Astrocyte of the hippocampus (primary cell): ENCODE data around the gene HDAC5.
"Not testable (repeated sequence)": the region's sequence is repeated elsewhere in the genome, so short reads cannot be mapped to it uniquely, and the experiment has no call there.

Source experiments
- DNase-seq: peaks from one replicate; pipeline ENCODE4 v3.0.0; 2011; ENCODE audit warnings: low read depth, low spot score

HDAC5 gene

DNA sequence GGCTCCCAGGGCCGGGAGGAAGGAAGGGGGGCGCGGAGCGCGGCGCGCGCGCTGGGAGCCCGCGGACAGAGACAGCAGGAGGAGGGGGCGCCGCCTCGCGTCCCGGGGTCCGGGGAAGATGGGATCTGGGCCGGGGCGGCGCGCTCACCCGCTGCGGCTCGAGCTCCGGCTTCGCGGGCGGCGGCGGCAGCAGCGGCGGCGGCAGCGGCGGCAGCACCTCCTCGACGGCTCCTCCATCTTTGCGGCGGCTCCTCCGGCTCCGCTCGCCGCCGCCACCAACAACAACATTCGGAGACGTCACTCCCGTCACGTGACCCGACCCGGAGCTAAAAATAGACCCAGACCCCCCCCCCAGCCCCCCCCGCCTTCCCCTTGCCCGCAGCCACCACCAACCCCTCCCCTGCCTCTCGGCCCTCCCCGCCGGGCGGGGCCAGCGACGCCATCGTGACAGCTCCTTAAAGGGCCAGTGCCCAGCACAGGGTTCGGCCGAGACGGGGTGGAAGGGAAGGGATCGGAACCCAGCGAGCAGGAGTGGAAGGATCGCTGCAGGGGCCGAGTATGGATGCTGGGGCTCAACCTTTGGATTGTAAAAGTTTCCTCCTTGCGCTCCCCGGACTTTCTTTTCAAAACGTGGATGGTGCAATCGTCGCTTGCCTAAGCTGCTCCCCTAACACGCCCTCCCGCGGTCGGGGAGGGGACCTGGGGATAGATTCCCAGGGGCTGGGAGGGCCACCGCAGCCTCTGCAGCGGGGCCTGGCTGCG, at the start of gene HDAC5:
HDAC5 (minus strand) TSS at position 286 of the 762 bp plus-strand sequence. CDS start 6,126 bp downstream, outside the sequence.
- peak; percentile 97 for DNase-seq

DNA sequence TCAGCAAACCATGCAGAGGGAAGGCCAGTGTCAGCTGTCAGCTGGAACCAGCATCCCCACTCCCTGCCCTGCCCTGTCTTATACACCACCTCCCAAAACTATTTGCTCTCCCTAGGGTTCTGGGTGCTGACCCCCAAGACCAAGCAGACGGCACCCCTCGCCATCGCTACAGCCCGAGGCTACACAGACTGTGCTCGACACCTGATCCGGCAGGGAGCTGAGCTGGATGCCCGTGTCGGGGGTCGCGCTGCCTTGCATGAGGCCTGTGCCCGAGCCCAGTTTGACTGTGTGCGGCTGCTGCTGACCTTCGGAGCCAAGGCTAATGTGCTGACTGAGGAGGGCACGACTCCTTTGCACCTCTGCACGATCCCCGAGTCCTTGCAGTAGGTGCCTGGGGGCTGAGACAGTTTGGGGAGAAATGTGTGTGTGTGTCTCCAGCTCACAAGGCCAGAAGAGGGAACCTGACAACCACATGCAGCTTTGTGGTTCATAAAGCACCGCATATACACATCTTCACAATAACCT, 48.6 kb upstream of the HDAC5 start:
- DNase-seq, result no peak

DNA sequence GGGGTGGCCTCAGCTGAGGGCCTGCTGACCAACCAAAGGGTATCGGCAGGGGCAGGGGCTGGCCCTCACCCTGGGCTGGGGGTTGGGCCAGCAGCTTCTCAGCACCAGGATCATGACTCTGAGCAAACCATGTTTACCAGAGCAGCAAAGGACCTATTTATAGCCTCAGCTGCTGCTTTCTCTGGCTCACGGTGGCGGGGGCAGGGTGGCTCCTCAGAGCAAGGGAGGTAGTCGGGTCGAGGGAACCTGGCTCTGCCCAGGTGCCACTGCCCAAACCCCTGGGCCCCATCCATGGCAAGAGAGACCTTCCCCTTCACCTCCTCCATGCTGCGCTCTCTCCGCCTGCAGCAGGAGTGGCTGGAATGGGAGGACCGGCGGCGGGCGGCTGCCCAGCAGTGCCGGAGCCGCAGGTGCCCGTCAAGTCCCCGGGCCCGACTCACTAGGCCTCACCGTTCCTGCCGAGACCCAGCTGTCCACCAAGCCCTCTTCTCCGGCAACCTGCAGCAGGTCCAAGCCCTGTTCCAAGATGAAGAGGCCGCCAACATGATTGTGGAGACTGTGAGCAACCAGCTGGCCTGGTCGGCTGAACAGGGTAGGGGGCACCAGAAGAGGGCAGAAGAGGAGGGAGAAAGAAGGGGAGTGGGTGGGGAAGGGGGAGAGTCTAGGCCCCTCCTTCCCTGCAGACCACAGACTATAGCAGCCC, 47.2 kb upstream of the HDAC5 start, which contains the start of gene ASB16:
ASB16 (plus strand) TSS at position 206 of the 703 bp plus-strand sequence; CDS start at position 292, 86 bp downstream.
- DNase-seq, result peak; percentile 59

DNA sequence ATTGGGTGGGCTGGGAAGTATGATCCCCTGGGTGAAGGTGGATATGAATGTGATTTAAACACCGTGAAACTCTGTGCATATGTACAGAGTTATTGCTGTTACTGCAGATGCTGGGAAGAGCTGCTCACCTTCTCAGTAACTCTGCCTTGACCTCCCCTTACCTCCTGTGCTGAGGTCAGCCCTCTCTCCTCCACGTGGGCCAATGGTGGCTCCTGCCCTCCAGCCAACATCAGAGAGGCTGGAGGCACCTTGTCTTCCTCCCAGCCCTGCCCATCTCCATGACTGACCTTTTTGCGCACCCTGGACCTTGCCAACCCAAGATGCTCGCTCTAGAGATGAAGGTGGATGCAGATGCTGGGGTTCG, 46.7 kb upstream of the HDAC5 start:
- DNase-seq, result no peak

DNA sequence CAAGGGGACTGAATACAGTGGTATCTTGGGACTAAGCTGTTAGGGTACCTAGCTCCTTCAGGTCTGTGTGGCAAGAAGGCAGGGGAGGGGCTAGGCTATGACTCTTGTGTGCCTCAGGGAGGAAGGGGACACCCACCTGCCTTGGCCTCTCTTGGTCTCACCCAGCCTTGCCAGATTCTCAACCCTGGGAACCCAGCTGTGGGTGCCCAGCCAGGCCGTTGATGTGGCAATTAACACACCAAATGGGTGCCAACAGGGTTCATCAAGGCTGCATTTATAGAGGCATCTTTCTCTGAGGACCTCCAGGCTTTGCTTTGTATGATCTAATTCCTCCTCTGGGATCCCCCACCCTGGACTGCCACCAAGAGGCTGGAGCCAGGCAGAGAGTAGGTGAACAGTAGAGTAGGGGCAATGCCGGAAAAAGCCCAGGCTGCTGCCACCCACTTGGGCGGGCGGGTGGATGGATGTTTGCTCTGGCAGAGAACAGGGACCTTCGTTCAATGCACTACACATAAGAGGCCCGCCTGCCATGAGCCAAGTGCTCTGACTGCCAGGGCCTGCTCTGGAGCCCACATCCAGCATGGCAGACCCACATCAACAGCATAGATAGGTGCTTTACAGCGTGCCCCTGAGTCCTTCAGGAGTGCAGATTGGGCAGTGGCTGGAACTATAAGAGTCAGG, 43.9 kb upstream of the HDAC5 start:
- DNase-seq, result no peak

DNA sequence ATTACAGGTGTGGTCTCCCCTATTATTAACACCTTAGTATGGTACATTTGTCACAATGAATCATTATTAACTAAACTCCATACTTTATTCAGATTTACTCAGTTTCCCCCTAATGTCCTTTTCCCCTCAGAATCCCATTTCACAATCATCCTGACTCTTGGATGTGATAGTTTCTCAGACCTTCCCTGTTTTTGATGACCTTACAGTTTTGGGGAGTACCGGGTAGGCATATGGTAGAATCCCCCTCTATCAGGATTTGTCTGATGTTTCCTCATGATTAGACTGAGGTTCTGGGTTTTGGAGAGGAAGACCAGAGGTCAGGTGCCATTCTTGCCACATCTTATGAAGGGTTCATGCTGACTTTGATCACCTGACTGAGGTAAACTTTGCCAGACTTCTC, 41.0 kb upstream of the HDAC5 start:
- DNase-seq, result no peak

DNA sequence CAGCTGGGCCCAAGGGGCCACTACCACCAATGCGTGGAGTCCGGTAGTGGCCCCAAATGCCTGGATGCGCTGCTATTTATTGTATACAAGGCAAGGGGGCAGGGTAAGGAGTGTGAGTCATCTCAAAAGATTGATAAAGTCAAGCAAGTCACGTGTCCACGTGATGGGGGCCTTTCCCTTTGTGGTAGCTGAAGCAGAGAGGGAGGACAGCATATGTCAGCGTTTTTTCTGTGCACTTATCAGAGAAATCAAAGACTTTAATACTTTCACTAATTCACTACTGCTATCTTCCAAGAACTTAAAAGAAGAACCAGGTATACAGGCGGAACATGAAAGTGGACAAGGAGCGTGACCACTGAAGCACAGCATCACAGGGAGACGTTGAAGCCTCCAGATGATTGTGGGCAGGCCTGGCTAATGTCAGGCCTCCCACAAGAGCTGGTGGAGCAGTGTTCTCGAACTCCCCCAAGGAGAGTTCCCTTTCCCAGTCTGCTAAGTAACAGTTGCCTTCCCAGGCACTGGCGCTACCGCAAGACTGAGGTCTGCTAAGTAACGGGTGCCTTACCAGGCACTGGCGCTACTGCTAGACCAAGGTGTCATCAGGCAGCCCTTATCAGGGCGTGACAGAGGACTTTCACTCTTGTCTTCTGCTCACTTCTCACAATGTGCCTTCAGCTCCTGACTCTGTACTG, 36.2 kb upstream of the HDAC5 start:
- DNase-seq, result no peak

DNA sequence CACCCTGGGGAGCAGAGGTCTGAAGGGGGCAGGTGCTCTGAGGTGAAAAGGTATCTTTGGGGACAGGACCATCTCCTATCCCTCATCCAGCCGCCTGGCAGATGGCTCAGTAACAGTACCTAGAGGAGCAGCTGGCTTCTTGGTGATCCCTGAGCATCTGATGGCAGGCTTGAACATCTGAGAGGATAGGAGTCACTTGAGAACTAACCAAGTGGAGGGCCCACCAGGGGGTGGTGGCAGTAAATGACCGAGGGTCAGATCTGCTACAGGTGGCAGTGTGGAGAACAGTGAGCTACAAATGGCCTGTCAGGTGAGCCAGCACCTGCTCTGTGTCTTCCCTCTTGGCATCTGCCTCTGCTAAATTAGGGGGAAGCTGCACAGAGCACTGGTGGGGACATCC, 32.0 kb upstream of the HDAC5 start:
- no peak for DNase-seq

DNA sequence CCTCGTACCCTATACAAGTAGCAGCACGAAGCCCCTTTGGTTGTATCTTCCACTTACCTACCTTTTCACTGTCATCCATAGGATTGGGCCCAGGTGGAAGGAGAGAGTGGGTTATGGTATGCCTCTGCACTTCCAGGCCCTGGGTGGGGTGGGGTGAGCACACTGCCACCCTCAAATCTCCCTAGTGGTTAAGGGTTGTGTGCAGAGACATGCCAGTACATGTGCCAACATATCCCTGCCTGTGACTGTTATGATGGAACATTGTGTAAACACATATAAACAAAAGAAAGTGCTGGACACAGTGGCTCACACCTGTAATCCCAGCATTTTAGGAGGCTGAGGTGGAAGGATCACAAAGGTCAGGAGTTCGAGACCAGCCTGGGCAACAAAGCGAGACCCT, 29.4 kb upstream of the HDAC5 start:
- DNase-seq, result no peak

DNA sequence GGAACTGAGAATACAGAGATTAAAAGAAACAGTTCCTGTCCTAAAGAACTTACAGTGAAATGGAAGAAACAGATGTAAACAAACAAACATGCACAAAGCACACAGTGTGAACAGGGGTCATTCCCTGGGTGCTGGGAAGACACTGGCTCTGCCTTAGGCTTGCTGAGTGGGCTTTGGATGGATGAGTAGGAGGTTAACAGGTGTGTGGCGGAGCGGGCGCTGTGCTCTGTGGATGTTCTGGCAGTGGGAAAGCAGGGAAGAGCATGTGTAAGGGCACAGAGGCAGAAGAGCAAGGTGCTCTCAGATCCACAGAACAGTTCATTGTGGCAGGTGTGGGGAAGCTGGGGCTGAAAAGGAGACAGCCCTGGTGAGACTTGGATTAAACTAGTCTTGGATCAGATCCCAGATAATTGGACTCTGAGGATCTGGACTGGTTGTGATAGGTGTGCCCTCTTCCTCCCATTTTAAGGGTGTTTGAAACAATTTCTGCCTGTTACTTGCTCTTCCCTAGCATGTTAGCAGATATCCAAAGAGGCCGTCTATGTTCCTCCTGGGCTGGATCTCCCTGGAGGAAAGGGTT, 26.4 kb upstream of the HDAC5 start:
- no peak for DNase-seq

DNA sequence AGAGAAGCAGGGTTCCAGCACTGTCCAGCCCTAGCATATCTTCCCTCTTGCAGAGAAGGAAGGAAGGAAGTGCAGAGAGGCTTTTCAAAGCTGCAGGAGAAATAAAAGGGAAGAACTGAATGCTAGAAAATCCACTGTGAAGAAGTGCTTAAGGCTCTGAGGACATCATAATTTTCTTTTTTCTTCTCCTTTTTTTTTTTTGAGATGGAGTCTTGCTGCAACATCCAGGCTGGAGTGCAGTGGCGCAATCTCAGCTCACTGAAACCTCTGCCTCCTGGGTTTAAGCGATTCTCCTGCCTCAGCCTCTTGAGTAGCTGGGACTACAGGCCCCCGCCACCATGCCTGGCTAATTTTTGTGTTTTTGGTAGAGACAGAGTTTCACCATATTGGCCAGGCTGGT, 25.6 kb upstream of the HDAC5 start:
- not testable (repeated sequence) for DNase-seq

DNA sequence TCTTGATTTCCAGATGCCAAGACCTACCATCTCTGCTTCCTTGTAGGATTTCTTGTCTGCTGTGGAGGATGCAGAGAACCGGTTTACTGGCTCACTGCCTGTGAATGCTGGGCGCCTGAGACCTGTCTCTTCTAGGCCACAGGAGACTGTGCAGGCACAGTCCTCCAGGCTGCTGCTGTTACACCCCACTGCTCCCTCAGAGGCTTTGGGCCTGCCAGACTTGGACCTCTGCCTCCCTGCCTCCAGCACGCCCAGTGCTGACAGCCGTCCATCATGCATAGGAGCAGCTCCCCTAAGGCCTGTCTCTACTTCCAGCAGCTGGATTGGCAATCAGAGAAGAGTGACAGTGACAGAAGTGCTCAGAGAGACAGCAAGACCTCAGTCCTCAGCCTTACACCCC, 24.4 kb upstream of the HDAC5 start:
- DNase-seq, result no peak

DNA sequence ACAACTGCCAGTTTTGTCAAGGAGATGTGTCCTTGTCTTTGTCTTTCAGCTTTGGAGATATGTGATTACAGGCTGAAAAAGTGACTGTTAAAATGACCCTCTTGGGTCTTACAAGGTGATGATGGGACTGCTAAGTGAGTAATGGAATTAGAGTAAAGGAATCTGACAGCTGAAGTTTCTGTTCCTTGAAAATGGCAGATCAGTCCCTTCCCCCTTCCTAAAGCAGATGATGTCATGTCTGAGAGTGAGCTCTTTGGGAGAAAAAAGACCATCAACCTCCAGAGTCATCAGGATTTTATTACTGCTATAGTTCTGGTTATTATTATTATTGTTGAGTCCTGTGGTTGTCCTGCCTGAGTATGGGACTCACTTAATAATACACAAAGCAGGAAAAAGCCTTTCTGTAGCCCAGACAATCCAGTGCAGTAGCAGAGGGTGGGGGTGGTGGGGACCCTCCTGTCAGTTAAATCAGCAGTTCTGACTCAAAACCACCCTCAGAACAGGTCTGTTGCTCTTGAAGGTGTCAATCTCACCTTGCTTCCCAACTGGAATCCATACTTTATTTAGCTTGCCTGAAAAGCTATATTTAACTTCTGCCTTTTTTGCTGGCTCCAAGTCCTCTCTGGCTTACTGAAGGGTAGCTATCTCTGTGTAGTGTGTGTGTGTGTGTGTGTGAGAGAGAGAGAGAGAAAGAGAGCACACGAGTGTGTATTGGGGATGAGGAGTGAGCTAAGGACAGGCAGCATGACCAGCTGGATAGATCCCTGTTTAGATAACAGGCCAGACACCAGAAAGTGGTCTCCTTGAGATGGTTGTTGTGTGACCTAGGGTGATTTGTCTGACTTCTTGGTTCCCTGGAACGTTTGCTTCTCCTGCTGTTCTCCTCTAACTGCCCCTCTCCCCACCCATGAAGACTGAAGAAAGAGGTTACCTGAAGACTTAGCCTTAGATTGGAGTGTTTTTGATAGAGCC, 23.2 kb upstream of the HDAC5 start:
- DNase-seq, result no peak

DNA sequence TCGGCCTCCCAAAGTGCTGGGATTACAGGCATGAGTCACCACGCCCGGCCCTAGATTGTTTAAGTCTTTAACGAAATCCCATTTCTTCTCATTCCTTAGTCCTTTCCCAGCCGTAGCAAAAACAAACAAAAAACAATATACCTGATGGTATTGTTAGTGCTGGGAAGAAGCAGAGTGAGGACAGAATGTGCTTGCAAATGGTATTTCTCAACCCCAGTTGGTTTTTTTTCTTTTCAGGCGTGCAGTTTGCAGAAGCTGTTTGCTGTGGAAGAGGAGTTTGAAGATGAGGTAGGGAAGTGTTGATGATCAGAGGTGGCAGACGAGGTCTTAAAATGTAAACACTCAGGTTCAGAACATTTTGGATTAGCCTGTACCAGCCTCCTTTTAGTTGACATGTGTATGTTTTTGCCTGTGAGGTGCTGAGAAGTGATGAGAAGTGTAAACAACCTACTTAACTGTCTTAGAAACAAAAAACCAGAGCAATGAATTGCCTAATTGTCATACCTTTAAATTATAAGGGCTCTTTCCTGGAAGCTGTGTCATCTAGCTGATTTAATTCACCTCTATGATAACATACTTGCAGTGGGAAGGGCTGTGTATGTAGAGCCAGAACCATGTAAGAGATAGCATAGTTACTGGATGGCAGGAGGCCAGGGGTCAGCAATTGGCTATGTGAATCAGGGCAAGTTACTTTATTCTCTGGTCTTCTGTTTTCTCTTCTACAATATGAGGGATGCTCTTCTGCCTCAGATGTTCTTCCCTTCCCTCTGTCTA, 21.7 kb upstream of the HDAC5 start:
- DNase-seq, result no peak

DNA sequence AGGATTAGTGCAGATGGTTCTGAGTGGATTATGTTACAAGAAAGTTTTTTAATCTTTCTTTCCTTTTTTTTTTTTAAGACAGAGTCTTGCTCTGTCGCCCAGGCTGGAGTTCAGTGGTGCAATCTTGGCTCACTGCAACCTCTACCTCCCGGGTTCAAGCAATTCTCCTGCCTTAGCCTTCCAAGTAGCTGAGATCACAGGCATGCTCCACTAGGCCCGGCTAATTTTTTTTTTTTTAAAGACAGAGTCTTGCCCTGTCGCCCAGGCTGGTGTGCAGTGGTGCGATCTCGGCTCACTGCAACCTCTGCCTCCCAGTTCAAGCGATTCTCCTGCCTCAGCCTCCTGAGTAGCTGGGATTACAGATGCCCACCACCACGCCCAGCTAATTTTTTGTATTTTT, 20.5 kb upstream of the HDAC5 start:
- not testable (repeated sequence) for DNase-seq

DNA sequence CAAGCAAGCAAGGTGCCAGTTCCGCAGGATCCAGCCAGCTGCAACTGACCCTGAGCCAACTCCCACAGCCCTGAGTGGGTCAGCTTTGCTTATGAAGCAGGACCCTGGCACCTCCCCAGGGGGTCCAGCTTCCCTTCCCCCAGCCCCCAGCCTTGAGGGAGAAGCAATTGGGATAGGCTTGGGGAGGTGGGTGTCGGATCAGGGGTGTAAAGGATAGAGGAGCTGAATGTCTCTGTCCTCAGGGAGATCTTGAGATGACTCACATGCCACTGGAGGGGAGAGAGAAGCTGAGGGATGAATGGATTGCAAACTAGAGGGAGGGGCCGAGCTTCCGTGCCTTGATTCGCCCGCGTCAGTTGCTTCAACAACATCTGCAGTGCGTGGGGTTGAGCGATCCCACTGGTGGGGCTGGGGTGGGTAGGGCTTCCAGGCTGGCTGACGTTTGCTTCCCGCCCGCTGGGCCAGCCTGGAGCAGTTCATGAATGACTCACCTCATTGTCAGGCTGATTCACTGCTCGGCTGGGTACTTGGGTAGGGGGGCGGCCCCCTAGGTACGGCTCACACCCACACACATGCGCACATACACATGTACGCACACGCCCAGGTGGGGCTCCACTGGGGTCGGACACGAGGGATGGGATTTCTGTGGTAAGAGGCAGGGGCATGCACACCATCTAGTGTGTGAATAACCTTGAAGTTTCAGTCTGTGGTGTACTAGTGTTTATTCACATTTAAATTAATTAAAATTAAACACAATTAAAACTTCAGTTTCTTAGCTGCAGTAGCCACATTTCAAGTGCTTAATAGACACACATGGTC, 14.7 kb upstream of the HDAC5 start:
- peak; percentile 99 for DNase-seq

DNA sequence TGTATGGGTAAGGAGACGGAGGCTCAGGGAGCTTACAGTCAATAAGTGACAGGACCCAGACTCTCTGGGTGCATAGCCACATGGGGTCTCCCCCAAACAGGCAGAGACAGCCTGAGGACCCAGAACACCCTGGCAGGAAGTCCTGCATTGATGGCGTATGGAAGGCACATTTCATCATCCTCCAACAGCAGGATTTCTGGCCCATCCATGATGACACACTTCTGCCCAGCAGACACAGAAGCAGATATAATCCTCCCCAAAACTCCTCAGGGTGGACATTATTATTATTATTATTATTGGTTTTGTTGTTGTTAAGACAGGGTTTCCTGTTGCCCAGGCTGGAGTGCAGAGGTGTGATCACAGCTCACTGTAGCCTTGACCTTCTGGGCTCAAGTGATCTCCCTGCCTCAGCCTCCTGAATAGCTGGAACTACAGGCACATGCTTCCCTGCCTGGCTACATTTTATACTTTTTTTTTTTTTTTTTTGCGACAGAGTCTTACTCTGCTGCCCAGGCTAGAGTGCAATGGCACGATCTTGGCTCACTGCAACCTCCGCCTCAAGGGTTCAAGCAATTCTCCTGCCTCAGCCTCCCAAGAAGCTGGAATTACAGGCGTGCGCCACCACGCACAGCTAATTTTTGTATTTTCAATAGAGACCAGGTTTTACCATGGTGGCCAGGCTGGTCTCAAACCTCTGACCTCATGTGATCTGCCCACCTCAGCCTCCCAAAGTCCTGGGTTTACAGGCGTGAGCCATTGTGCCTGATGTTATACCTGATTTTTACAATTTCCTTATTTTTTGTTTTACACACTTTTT, 11.5 kb upstream of the HDAC5 start:
- no peak for DNase-seq
